Thoracic aorta (tissue), 2 donors: Measurements from ENCODE around the gene ATRAID. TPM values are rescaled to one million over a fixed set of nuclear protein-coding genes. Genes with fewer than 3 reads are reported as not detected.
"Not testable (repeated sequence)": the region's sequence is repeated elsewhere in the genome, so short reads cannot be mapped to it uniquely, and the experiment has no call there.

Source experiments
- ATAC-seq: fragments of 150-250 bp; one replicate; pipeline ENCODE4 v1.8.0; 2017; ENCODE audit warnings: low read depth; ENCODE audit not compliant: insufficient number of reproducible peaks, low FRiP score
- DNase-seq: peaks from one replicate; pipeline ENCODE4 v3.0.0-alpha.2; 2020; ENCODE audit warnings: low spot score
- H3K27ac ChIP-seq, 2 donors: fragments of 200-600 bp; sonication (generic); 1 replicate in 1 of 2; 2 replicates in 1 of 2; pipeline ENCODE4 v1.5.1; 2016; ENCODE audit warnings: mild to moderate bottlenecking in 2 of 2, moderate library complexity in 2 of 2
- H3K27me3 ChIP-seq: fragments of 200-600 bp; sonication (generic); replicated peaks from 2 replicates; pipeline ENCODE4 v1.6.0; 2016; ENCODE audit warnings: mild to moderate bottlenecking; ENCODE audit not compliant: insufficient read depth
- H3K36me3 ChIP-seq: fragments of 200-600 bp; sonication (generic); one replicate; pipeline ENCODE4 v1.5.1; 2016
- H3K4me1 ChIP-seq, 2 donors: fragments of 200-600 bp; sonication (generic); 1 replicate in 1 of 2; 2 replicates in 1 of 2; pipeline versions ENCODE4 v1.5.1 to v1.6.0; 2016; ENCODE audit warnings: low read depth in 2 of 2, mild to moderate bottlenecking in 1 of 2; ENCODE audit not compliant: control insufficient read depth in 1 of 2
- H3K4me3 ChIP-seq: fragments of 200-600 bp; sonication (generic); 2 replicates; pipeline ENCODE4 v1.5.1; 2016; ENCODE audit warnings: mild to moderate bottlenecking
- H3K9me3 ChIP-seq: fragments of 200-600 bp; sonication (generic); 2 replicates; pipeline ENCODE4 v1.5.1; 2016
- total RNA-seq, 2 donors: library from RNA; depleted of rRNA; stranded (reverse); fragments of >200 nt; gene quantifications; one replicate each; pipeline versions ENCODE4 v1.1.0 to v1.2.3, GENCODE V29; 2016
- TF ChIP-seq, protein P1 (sequence below): fragments of 200-600 bp; sonication (generic); IDR thresholded peaks from one replicate; pipeline ENCODE4 v1.5.1; 2019; ENCODE audit warnings: antibody characterized with exemption

The ATRAID gene
- total RNA-seq, 2 donors from 2014 or later = 90.0 to 174 TPM

DNA sequence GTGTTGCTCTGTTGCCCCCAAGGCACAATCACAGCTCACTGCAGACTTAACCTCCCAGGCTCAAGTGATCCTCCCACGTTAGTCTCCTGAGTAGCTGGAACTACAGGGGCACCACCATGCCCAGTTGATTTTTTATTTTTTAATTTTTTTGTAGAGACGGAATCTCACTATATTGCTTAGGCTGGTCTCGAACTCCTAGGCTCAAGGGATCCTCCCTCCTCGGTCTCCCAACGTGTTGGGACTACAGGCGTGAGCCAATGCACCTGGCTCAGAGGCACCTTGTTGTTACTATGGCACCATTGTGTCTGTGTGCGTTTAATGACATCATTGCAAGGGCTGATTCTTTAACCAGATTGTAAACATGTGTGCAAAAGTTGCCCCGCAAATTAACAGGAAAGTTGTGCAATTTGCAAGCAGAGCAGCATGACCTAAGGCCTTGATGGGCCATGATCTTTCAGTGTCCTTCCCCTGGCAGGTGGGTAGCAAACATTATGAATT is 40.4 kb upstream of the ATRAID start:
- H3K27ac ChIP-seq = no peak overlapping the region
- H3K4me1 ChIP-seq = no peaks in the 10 kb centered on the region
- TF ChIP-seq, protein P1, sequence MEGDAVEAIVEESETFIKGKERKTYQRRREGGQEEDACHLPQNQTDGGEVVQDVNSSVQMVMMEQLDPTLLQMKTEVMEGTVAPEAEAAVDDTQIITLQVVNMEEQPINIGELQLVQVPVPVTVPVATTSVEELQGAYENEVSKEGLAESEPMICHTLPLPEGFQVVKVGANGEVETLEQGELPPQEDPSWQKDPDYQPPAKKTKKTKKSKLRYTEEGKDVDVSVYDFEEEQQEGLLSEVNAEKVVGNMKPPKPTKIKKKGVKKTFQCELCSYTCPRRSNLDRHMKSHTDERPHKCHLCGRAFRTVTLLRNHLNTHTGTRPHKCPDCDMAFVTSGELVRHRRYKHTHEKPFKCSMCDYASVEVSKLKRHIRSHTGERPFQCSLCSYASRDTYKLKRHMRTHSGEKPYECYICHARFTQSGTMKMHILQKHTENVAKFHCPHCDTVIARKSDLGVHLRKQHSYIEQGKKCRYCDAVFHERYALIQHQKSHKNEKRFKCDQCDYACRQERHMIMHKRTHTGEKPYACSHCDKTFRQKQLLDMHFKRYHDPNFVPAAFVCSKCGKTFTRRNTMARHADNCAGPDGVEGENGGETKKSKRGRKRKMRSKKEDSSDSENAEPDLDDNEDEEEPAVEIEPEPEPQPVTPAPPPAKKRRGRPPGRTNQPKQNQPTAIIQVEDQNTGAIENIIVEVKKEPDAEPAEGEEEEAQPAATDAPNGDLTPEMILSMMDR = no peak
- ATAC-seq (no peak), DNase-seq (no peak)
- no peaks in the 10 kb centered on the region for H3K9me3 ChIP-seq
- H3K27me3 ChIP-seq = no peaks in the 10 kb centered on the region
- H3K36me3 ChIP-seq = no peaks in the 10 kb centered on the region
- H3K4me3 ChIP-seq = no peak overlapping the region

DNA sequence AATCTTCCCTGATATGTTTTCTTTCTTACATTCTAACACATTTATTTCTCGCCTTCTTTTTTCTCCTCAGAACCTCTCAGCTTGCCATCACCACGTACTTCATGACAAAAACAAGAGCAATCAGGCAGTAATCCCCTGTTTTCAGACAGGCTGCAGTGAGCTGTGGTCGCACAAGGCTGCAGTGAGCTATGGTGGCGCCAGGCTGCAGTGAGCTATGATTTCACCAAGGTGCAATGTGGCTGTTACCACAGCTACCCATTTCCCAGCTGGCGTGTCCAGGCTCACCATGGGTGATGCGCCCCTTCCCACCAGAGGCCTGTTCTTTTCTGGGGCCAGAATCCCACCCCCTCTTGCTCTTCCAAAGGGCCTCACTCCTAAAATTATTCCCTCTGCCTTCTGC is 37.2 kb upstream of the ATRAID start:
- H3K4me1 ChIP-seq = no peaks in the 10 kb centered on the region
- DNase-seq (no peak), ATAC-seq (no peak)
- H3K27me3 ChIP-seq = no peaks in the 10 kb centered on the region
- no peaks in the 10 kb centered on the region for H3K9me3 ChIP-seq
- no peak overlapping the region for H3K27ac ChIP-seq
- no peaks in the 10 kb centered on the region for H3K36me3 ChIP-seq
- no peak overlapping the region for H3K4me3 ChIP-seq
- TF ChIP-seq, protein P1 = no peak

DNA sequence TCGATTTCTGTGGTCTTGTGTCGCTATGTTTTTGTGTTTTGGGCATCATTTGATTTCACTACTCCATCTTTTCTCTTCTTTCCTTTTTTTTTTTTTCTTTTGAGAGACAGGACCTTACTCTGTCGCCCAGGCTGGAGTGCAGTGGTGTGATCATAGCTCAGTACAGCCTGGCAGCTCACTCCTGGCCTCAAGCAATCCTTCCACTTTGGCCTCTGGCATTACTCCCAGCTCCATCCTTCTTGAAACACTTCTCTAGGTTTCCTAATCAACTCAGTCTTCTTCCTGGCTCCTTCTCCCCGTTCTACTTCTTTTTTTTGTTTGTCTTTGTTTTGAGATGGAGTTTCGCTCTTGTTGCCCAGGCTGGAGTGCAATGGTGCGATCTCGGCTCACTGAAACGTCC is 36.5 kb upstream of the ATRAID start:
- H3K9me3 ChIP-seq = no peaks in the 10 kb centered on the region
- H3K27ac ChIP-seq = no peak overlapping the region
- H3K27me3 ChIP-seq = no peaks in the 10 kb centered on the region
- ATAC-seq = no peak
- TF ChIP-seq, protein P1 = no peak
- H3K36me3 ChIP-seq = no peaks in the 10 kb centered on the region
- no peak overlapping the region for H3K4me3 ChIP-seq
- H3K4me1 ChIP-seq = no peaks in the 10 kb centered on the region
- DNase-seq = no peak

DNA sequence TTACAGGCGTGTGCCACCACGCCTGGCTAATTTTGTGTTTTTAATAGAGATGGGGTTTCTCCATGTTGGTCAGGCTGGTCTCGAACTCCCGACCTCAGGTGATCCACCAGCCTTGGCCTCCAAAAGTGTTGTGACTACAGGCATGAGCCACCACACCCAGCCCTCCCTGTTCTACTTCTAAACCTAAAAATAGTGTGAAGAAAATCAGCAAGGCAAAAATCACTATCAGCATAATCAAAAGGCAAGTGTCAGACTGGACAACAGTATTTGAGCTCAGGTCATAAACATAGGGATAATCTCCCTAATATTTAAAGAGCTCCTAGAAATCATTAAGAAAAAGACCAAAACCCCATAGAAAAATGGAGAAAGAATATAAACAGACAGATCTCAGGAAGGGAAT is 36.1 kb upstream of the ATRAID start:
- H3K27me3 ChIP-seq, H3K9me3 ChIP-seq, ATAC-seq, H3K36me3 ChIP-seq, H3K27ac ChIP-seq, H3K4me3 ChIP-seq, DNase-seq, H3K4me1 ChIP-seq: not testable (repeated sequence)

DNA sequence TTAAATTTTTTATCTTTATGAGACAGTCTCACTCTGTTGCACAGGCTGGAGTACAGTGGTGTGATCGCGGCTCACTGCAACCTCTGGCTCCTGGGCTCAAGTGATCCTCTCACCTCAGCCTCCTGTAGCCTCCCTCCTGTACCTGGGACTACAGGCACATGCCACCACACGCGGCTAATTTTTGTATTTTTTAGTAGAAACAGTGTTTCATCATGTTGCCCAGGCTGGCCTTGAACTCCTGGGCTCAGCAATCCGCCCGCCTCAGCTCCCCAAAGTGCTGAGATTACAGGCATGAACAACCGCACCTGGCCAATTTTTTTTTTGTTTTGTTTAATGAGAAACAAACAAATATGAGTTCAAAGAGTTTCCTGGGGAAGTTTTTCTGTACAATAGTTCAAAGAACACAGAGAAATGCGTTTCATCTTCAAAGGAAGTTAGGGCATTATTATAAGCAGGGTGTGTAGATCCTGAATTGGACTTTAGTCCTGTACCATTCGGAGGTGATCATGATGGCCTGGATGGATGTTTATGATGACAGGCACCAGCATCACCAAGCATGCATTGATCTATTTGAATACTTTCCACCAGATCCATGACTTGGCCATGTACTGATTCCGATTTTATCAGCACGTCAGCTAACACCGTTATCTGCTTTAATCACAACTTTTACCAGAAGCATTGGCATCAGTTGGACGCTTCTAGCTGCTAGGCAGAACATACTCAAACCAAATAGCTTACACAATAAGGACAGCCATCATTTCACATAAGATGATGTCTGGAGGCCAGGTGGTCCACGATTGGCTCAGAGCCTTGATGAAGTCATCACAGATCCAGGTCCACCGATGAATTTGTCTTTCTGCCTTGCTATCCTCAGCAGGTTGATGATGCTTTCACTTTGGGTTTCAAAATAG is 34.1 kb upstream of the ATRAID start:
- TF ChIP-seq, protein P1 = no peak

More for the DNA sequence above, 34.1 kb upstream of the ATRAID start:
- DNase-seq (no peak), ATAC-seq (no peak)
- Histone ChIP-seq H3K4me1 (no peaks in the 10 kb centered on the region), H3K9me3 (no peaks in the 10 kb centered on the region), H3K4me3 (no peak overlapping the region), H3K27me3 (no peaks in the 10 kb centered on the region), H3K27ac (no peak overlapping the region), H3K36me3 (no peaks in the 10 kb centered on the region)
